ENCODE data around the gene SORCS2.
"Not testable (repeated sequence)": the region's sequence is repeated elsewhere in the genome, so short reads cannot be mapped to it uniquely, and the experiment has no call there.

SORCS2 gene

GRCh38 chr4:7432531-7433375, 240.4 kb downstream of the SORCS2 start:
- no peak for DNase-seq

GRCh38 chr4:7433376-7434140, 241.2 kb downstream of the SORCS2 start:
- DNase-seq, result no peak

- DNase-seq, result no peak
These were observed 241.9 kb downstream of the SORCS2 start for GRCh38 chr4:7434141-7434765.

GRCh38 chr4:7434766-7435150, 242.4 kb downstream of the SORCS2 start, which contains the start of gene PSAPL1:
Gene PSAPL1 (minus strand): TSS chr4:7434930. CDS start chr4:7434879, 51 bp downstream.
- peak; percentile 40 for DNase-seq

GRCh38 chr4:7435471-7436061, 243.2 kb downstream of the SORCS2 start:
- DNase-seq, result no peak

- no peak for DNase-seq
These were observed 243.9 kb downstream of the SORCS2 start for GRCh38 chr4:7436256-7436655.

- DNase-seq, result no peak
These were observed 247.4 kb downstream of the SORCS2 start for GRCh38 chr4:7439699-7440098.

GRCh38 chr4:7441201-7441600, 248.9 kb downstream of the SORCS2 start:
- no peak for DNase-seq

GRCh38 chr4:7442574-7443162, 250.3 kb downstream of the SORCS2 start:
- DNase-seq, result no peak

GRCh38 chr4:7444314-7444713, 252.0 kb downstream of the SORCS2 start:
- DNase-seq, result no peak

- DNase-seq, result no peak
These were observed 252.4 kb downstream of the SORCS2 start for GRCh38 chr4:7444731-7445130.

GRCh38 chr4:7447236-7447635, 254.9 kb downstream of the SORCS2 start:
- no peak for DNase-seq

- DNase-seq, result no peak
These were observed 255.7 kb downstream of the SORCS2 start for GRCh38 chr4:7448036-7448435.

GRCh38 chr4:7450775-7451433, 258.6 kb downstream of the SORCS2 start:
- no peak for DNase-seq

- no peak for DNase-seq
These were observed 259.1 kb downstream of the SORCS2 start for GRCh38 chr4:7451434-7451789.

GRCh38 chr4:7451800-7452199, 259.5 kb downstream of the SORCS2 start:
- no peak for DNase-seq

GRCh38 chr4:7452802-7453201, 260.5 kb downstream of the SORCS2 start:
- DNase-seq, result not testable (repeated sequence)

GRCh38 chr4:7457201-7458065, 265.1 kb downstream of the SORCS2 start:
- DNase-seq, result no peak

- no peak for DNase-seq
These were observed 265.7 kb downstream of the SORCS2 start for GRCh38 chr4:7458066-7458425.

- DNase-seq, result no peak
These were observed 266.1 kb downstream of the SORCS2 start for GRCh38 chr4:7458477-7458876.

- DNase-seq, result no peak
These were observed 267.1 kb downstream of the SORCS2 start for GRCh38 chr4:7459471-7459870.
